ENCODE data around the gene KCNK7. TPM values are rescaled to one million over a fixed set of nuclear protein-coding genes. Genes with fewer than 3 reads are reported as not detected.

KCNK7 gene
- total and polyA plus RNA-seq, 2 donors (not counting 3 experiments of a cell fraction or from before 2014, with no cell fraction given), result 0.17 to 0.60 TPM

GRCh38 chr11:65616575-65617001 is 21.0 kb upstream of the KCNK7 start:
- H3K4me3 ChIP-seq (replicated peaks in 1 of 3; ENCODE audit: insufficient read depth in 1 of 3, low read depth in 1 of 3, low read length in 3 of 3), result peak overlapping the region; percentile 64 to 90 (median 71)
- ChIA-PET CTCF (interaction anchor here (1.2 kb wide), 1 partner anchor 9 kb away, joined by 5 read pairs; no protein-coding TSS in a partner anchor), POLR2A (no interaction called here)
- dilution Hi-C loops (cut with MboI; ENCODE audit: extremely low pct_ligation_motif_present, low sequenced_read_pairs) (no loop called here), intact Hi-C loops (cut with micrococcal nuclease) (no loop called here)
- H4K20me1 ChIP-seq (replicated peaks; ENCODE audit: control insufficient read depth, extremely low read depth, insufficient read depth, low read length), result no peaks in the 10 kb centered on the region
- H3K27ac ChIP-seq (ENCODE audit: insufficient read depth, low read depth, low read length), result peak overlapping the region; percentile 16
- peak overlapping the region; percentile 53 for H3K9ac ChIP-seq (replicated peaks; ENCODE audit: extremely low read depth, insufficient read depth, low read length)
- H3K9me3 ChIP-seq (replicated peaks; ENCODE audit: control insufficient read depth, insufficient read depth, low read length), result no peaks in the 10 kb centered on the region
- H3K4me1 ChIP-seq (ENCODE audit: control insufficient read depth, extremely low read depth, insufficient read depth, low read length), result peaks cover 29% of the 10 kb centered on the region
- H3K27me3 ChIP-seq (ENCODE audit: control insufficient read depth in 2 of 2, insufficient read depth in 2 of 2, low read length in 2 of 2), result no peaks in the 10 kb centered on the region
- H2AFZ ChIP-seq (ENCODE audit: low read depth, low read length), result no peak overlapping the region
- BruUV-seq (replicated peaks), result TSS peak; percentile 16
- TF ChIP-seq JUN (IDR thresholded peaks at IDR 0.05; ENCODE audit: borderline replicate concordance, insufficient read depth, insufficient read length, low read depth), result no peak
- no peak for TF ChIP-seq CTCF (IDR thresholded peaks at IDR 0.05; ENCODE audit: extremely low read depth in 1 of 2, insufficient read depth in 1 of 2, low read depth in 1 of 2, low read length in 2 of 2)
- no peak for TF ChIP-seq GATA2 (IDR thresholded peaks at IDR 0.05; ENCODE audit: insufficient read depth, insufficient read length, low read depth, low read length)
- TF ChIP-seq MAX (IDR thresholded peaks at IDR 0.05; ENCODE audit: insufficient read depth, insufficient read length), result no peak
- TF ChIP-seq EZH2 (IDR thresholded peaks at IDR 0.05; ENCODE audit: borderline replicate concordance, low read depth, low read length, severe bottlenecking), result no peak
- TF ChIP-seq MYC (IDR thresholded peaks at IDR 0.05; ENCODE audit: low read depth, low read length), result no peak
- TF ChIP-seq FOS (IDR thresholded peaks at IDR 0.05; ENCODE audit: borderline replicate concordance, insufficient read depth, low read length), result no peak
- no peak for TF ChIP-seq POLR2AphosphoS5 (IDR thresholded peaks at IDR 0.05; ENCODE audit: insufficient read depth, low read depth, low read length)
- no peak for TF ChIP-seq POLR2A (IDR thresholded peaks at IDR 0.05; ENCODE audit: low read depth, low read length)
- peak overlapping the region; percentile 86 for H3K4me2 ChIP-seq (ENCODE audit: insufficient read depth, low read length)
- FAIRE-seq (no peak), DNase-seq (ENCODE audit: low read depth, low spot score) (no peak)
- no peaks in the 10 kb centered on the region for H3K9me1 ChIP-seq (replicated peaks; ENCODE audit: control insufficient read depth, extremely low read depth, insufficient read depth, low read length)
- peaks cover 44% of the 10 kb centered on the region for H3K79me2 ChIP-seq (ENCODE audit: control insufficient read depth, insufficient read depth, low read length)
- peaks cover 0 to 34% of the 10 kb centered on the region in 2 experiments for H3K36me3 ChIP-seq (ENCODE audit: control insufficient read depth in 2 of 2, extremely low read depth in 1 of 2, insufficient read depth in 2 of 2, low read length in 2 of 2)

Measured in endothelial cell of umbilical vein (primary cell).